OCI-LY3 (cell line): ENCODE results near the gene SHANK3.

Source experiments
- H2AFZ ChIP-seq: fragments of 200-600, 300-600 bp; shearing (Covaris generic); 2 replicates; pipeline ENCODE4 v1.6.0; 2014; ENCODE audit warnings: antibody characterized with exemption, low read depth, low read length
- H3K27ac ChIP-seq: fragments of 200-600, 300-600 bp; sonication (generic); 2 replicates; pipeline ENCODE4 v1.5.1; 2014; ENCODE audit warnings: mild to moderate bottlenecking, low read length, moderate library complexity, mixed read lengths
- H3K27me3 ChIP-seq: fragments of 200-600, 300-600 bp; sonication (generic); 2 replicates; pipeline ENCODE4 v1.6.1; 2014; ENCODE audit warnings: low read depth, low read length, mixed read lengths
- H3K36me3 ChIP-seq: fragments of 200-600, 300-600 bp; sonication (generic); replicated peaks from 2 replicates; pipeline ENCODE3; 2014; ENCODE audit warnings: low read depth, low read length, mixed read lengths
- H3K4me1 ChIP-seq: fragments of 300-600, 200-600 bp; sonication (generic); 2 replicates; pipeline ENCODE4 v1.6.1; 2014; ENCODE audit warnings: low read length, mixed read lengths
- H3K4me2 ChIP-seq: fragments of 200-600, 300-600 bp; sonication (generic); 2 replicates; pipeline ENCODE4 v1.6.1; 2014; ENCODE audit warnings: low read length, mixed read lengths
- H3K4me3 ChIP-seq: fragments of 300-600, 200-600 bp; sonication (generic); 2 replicates; pipeline ENCODE4 v1.5.1; 2014; ENCODE audit warnings: antibody characterized with exemption, mild to moderate bottlenecking, low read length, moderate library complexity
- H3K79me2 ChIP-seq: fragments of 300-600, 200-600 bp; shearing (Covaris generic); 2 replicates; pipeline ENCODE4 v1.6.1; 2014; ENCODE audit warnings: mild to moderate bottlenecking, low read length, mixed read lengths
- H3K9ac ChIP-seq: fragments of 300-600, 200-600 bp; shearing (Covaris generic); 2 replicates; pipeline ENCODE4 v1.6.0; 2014; ENCODE audit warnings: mild to moderate bottlenecking, low read length, moderate library complexity
- H3K9me3 ChIP-seq: fragments of 200-600, 300-600 bp; shearing (Covaris generic); 2 replicates; pipeline ENCODE4 v1.6.1; 2014; ENCODE audit warnings: low read length, mixed read lengths; ENCODE audit not compliant: insufficient read depth
- H4K20me1 ChIP-seq: fragments of 200-600, 300-600 bp; sonication (generic); 2 replicates; pipeline ENCODE4 v1.6.1; 2016; ENCODE audit warnings: low read length, mixed read lengths; ENCODE audit not compliant: insufficient read depth
- EZH2phosphoT487 ChIP-seq: fragments of 200-600 bp; shearing (Covaris generic); IDR thresholded peaks from 2 replicates; pipeline ENCODE4 v1.6.1; 2018; ENCODE audit warnings: antibody characterized with exemption, mixed run types, low read depth
- TF ChIP-seq, protein P1 (sequence below): fragments of 200-600, 300-600 bp; sonication (generic); IDR thresholded peaks from 2 replicates; pipeline ENCODE4 v1.5.1; 2014; ENCODE audit warnings: antibody characterized with exemption, low read length, low read depth

SHANK3 gene

DNA sequence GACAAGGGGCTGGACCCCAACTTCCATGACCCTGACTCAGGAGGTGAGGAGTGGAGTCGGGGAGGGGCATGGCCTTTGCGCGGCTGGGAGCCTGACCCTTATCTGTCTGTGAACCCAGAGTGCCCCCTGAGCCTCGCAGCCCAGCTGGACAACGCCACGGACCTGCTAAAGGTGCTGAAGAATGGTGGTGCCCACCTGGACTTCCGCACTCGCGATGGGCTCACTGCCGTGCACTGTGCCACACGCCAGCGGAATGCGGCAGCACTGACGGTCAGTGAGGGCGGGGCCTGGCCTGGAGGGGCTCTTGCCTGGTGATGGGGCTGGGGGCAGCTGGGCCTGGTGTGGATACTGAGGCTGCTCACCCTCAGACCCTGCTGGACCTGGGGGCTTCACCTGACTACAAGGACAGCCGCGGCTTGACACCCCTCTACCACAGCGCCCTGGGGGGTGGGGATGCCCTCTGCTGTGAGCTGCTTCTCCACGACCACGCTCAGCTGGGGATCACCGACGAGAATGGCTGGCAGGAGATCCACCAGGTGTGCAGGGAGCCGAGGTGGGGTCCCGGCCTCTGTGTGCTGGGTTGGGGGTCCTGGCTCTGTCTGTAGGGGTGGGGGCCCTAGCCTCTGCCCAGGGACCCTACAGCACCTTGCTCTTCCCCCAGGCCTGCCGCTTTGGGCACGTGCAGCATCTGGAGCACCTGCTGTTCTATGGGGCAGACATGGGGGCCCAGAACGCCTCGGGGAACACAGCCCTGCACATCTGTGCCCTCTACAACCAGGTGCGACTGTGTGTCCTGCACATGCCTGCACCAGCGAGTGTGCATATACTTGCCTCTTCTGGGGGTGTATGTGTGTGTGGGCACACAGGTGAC is 6.3 kb downstream of the SHANK3 start:
- Histone ChIP-seq H3K9me3 (no peaks in the 10 kb centered on the region), H4K20me1 (no peaks in the 10 kb centered on the region), H3K36me3 (no peaks in the 10 kb centered on the region), H2AFZ (no peak overlapping the region), H3K4me2 (no peak overlapping the region), H3K79me2 (no peaks in the 10 kb centered on the region), H3K4me1 (no peaks in the 10 kb centered on the region), H3K4me3 (no peak overlapping the region), H3K9ac (no peak overlapping the region), H3K27me3 (no peaks in the 10 kb centered on the region), H3K27ac (no peak overlapping the region)
- no peak for TF ChIP-seq EZH2phosphoT487
- TF ChIP-seq, protein P1, sequence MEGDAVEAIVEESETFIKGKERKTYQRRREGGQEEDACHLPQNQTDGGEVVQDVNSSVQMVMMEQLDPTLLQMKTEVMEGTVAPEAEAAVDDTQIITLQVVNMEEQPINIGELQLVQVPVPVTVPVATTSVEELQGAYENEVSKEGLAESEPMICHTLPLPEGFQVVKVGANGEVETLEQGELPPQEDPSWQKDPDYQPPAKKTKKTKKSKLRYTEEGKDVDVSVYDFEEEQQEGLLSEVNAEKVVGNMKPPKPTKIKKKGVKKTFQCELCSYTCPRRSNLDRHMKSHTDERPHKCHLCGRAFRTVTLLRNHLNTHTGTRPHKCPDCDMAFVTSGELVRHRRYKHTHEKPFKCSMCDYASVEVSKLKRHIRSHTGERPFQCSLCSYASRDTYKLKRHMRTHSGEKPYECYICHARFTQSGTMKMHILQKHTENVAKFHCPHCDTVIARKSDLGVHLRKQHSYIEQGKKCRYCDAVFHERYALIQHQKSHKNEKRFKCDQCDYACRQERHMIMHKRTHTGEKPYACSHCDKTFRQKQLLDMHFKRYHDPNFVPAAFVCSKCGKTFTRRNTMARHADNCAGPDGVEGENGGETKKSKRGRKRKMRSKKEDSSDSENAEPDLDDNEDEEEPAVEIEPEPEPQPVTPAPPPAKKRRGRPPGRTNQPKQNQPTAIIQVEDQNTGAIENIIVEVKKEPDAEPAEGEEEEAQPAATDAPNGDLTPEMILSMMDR = no peak

DNA sequence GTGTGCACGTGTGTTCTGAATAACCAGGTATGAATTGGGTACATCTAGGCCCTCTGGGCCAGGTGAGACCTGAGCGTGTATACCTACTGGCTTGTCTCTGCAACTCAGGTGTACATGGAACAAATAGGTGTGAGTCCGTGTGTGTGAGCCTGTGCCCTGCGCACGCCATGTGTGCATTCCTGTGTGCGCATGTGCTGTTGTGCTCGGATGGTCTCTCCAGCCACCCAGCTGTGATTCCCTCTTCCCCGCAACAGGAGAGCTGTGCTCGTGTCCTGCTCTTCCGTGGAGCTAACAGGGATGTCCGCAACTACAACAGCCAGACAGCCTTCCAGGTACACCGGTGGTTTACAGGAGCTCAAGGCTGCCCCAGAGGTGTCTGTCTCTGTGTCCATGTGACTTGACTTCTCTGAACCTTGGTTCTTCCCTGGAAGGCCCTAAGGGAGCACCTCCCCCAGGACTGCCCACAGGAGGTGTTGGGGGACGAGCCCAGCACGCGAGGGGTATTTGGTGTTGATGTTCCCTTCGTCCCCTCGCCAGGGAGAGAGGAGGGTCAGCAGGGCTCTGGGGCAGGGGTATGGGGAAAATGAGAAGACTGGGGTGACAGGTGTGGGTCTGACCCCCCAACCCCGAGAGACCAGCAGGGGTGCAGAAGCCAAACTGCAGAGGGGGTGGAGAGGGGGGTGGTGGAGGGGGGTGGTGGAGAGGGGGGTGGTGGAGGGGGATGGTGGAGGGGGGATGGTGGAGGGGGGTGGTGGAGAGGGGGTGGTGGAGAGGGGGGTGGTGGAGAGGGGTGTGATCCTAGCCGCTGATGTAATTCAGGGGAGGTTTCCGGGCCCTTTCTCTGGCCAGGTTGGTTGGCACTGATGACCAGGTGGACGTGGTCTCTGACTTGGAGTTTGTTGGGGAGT is 10.7 kb downstream of the SHANK3 start:
- Histone ChIP-seq H4K20me1 (no peaks in the 10 kb centered on the region), H2AFZ (no peak overlapping the region), H3K27me3 (no peaks in the 10 kb centered on the region), H3K36me3 (no peaks in the 10 kb centered on the region), H3K4me3 (no peak overlapping the region), H3K4me2 (no peak overlapping the region), H3K4me1 (no peaks in the 10 kb centered on the region), H3K79me2 (no peaks in the 10 kb centered on the region), H3K9me3 (no peaks in the 10 kb centered on the region), H3K9ac (no peak overlapping the region), H3K27ac (no peak overlapping the region)
- TF ChIP-seq EZH2phosphoT487 = no peak
- TF ChIP-seq, protein P1 = no peak

DNA sequence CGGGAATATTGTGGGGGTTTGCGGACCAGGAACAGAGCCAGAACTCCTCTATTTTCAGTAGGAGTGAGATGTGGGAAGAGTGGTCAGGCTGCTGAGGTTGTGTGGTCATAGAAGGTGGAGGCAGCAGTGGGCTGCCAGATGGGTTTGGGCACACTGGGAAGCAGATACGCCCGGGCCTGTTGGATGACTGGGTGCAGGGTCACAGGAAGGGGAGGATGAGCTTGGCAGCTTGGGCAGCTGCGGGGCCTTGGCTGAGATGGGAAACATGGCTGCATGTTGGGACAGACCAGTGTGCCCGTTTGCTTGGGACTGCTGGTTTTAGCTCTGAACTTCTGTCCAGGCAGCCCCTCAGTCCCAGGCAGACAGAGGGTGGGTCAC is 11.4 kb downstream of the SHANK3 start:
- H4K20me1 ChIP-seq = no peaks in the 10 kb centered on the region
- H3K36me3 ChIP-seq = no peaks in the 10 kb centered on the region
- no peak overlapping the region for H3K4me3 ChIP-seq
- TF ChIP-seq, protein P1 = no peak
- TF ChIP-seq EZH2phosphoT487 = no peak
- H2AFZ ChIP-seq = no peak overlapping the region
- H3K9me3 ChIP-seq = no peaks in the 10 kb centered on the region
- H3K27ac ChIP-seq = no peak overlapping the region
- no peak overlapping the region for H3K9ac ChIP-seq
- H3K27me3 ChIP-seq = no peaks in the 10 kb centered on the region
- H3K4me2 ChIP-seq = no peak overlapping the region
- no peaks in the 10 kb centered on the region for H3K4me1 ChIP-seq
- no peaks in the 10 kb centered on the region for H3K79me2 ChIP-seq

DNA sequence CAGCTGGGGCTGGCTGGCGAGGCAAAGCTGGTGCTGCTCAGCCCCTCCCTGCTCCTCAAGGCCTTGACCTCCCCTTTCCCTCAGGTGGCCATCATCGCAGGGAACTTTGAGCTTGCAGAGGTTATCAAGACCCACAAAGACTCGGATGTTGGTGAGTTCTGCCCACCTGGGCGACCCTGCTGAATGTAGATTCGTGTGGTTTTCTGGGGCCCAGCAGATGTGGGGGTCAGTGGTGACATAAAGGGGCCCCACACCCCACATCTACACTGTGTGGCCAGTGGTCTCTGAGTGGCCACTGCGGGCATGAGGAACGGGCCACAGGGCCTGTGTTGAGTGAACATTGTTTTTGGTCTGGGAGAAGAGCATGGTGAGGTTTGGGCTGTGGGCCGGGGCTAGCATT is 11.9 kb downstream of the SHANK3 start:
- Histone ChIP-seq H4K20me1 (no peaks in the 10 kb centered on the region), H3K79me2 (no peaks in the 10 kb centered on the region), H3K4me3 (no peak overlapping the region), H3K4me1 (no peaks in the 10 kb centered on the region), H2AFZ (no peak overlapping the region), H3K36me3 (no peaks in the 10 kb centered on the region), H3K9me3 (no peaks in the 10 kb centered on the region), H3K9ac (no peak overlapping the region), H3K27me3 (no peaks in the 10 kb centered on the region), H3K4me2 (no peak overlapping the region), H3K27ac (no peak overlapping the region)
- no peak for TF ChIP-seq EZH2phosphoT487
- TF ChIP-seq, protein P1 = no peak
